BE2C (cell line): ENCODE measurements around the gene HAT1. TPM values are rescaled to one million over a fixed set of nuclear protein-coding genes. Genes with fewer than 3 reads are reported as not detected.

Experiments
- DNase-seq: peaks from one replicate; pipeline ENCODE4 v3.0.0-alpha.2; 2020
- H3K27me3 ChIP-seq: fragments of 250-450 bp; sonication (Bioruptor Pico); 2 replicates; pipeline ENCODE4 v1.5.1; 2020; ENCODE audit warnings: mild to moderate bottlenecking
- H3K36me3 ChIP-seq: fragments of 250-450 bp; sonication (Bioruptor Pico); 2 replicates; pipeline ENCODE4 v1.5.1; 2020; ENCODE audit warnings: mild to moderate bottlenecking
- H3K4me1 ChIP-seq: fragments of 250-450 bp; sonication (Bioruptor Pico); 2 replicates; pipeline ENCODE4 v1.5.1; 2020
- H3K4me3 ChIP-seq: 2 replicates; pipeline ENCODE4 v1.5.1; 2011; ENCODE audit warnings: low read depth, low read length
- H3K9me3 ChIP-seq: fragments of 250-450 bp; sonication (Bioruptor Pico); 2 replicates; pipeline ENCODE4 v1.5.1; 2020
- polyA plus RNA-seq: library from polyadenylated mRNA; unstranded; fragments of >200 nt; gene quantifications from one replicate; pipeline ENCODE4 v1.2.1, GENCODE V29; 2012; ENCODE audit warnings: low read depth, missing spikeins; ENCODE audit not compliant: insufficient read length, insufficient read depth
- TF ChIP-seq, protein P1 (sequence below): IDR thresholded peaks from 2 replicates; pipeline ENCODE4 v1.5.1; 2012; ENCODE audit warnings: mild to moderate bottlenecking, low read depth, low read length

The HAT1 gene, protein sequence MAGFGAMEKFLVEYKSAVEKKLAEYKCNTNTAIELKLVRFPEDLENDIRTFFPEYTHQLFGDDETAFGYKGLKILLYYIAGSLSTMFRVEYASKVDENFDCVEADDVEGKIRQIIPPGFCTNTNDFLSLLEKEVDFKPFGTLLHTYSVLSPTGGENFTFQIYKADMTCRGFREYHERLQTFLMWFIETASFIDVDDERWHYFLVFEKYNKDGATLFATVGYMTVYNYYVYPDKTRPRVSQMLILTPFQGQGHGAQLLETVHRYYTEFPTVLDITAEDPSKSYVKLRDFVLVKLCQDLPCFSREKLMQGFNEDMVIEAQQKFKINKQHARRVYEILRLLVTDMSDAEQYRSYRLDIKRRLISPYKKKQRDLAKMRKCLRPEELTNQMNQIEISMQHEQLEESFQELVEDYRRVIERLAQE
- 7.5 TPM for polyA plus RNA-seq

DNA sequence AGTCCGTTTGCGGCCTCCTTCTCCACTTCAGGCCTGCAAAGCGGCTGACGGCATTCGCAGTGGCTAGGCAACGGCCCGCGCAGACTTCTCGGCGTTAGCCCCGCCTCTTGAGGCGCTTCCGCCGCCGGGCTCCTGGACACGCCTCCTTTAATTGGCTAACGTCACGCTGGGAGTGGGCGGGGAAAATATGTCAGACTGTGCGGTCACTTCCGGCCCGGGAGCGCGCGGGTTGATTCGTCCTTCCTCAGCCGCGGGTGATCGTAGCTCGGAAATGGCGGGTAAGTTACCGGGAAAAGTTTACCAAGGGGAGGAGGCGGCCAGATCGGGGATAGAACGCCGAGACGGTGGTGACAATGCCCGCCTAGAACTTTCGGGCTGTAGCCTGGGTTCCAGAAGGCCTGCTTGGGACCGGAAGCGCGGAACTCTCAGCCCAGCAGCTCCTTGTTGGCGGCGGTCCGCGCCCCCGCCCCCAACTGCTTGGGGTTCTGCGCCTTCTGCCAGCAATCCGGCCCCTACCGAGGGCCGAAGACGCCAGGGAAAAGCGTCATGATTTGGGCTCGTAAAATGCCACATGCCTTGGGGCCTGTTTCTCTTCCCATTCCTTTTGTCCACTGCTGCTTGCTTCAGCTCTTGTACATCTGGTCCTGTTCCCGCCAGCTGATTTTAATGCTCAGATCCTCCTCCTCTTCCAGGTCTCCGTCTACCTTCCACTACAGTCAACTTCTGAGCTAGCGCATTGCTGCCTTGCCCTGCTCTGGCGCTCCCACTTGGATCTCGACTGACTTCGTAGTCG, at the start of gene HAT1:
Gene HAT1, plus strand, starts transcription at position 232 of the 793 bp plus-strand sequence. Its CDS starts 40 bp downstream, at position 272.
- H3K36me3 ChIP-seq, result no peaks in the 10 kb centered on the region; the same call in 1 of the 2 replicates
- no peaks in the 10 kb centered on the region for H3K9me3 ChIP-seq
- H3K4me1 ChIP-seq, result no peaks in the 10 kb centered on the region
- H3K27me3 ChIP-seq, result no peaks in the 10 kb centered on the region
- H3K4me3 ChIP-seq, result peak within 1 kb of the TSS; percentile 79
- TF ChIP-seq, protein P1, sequence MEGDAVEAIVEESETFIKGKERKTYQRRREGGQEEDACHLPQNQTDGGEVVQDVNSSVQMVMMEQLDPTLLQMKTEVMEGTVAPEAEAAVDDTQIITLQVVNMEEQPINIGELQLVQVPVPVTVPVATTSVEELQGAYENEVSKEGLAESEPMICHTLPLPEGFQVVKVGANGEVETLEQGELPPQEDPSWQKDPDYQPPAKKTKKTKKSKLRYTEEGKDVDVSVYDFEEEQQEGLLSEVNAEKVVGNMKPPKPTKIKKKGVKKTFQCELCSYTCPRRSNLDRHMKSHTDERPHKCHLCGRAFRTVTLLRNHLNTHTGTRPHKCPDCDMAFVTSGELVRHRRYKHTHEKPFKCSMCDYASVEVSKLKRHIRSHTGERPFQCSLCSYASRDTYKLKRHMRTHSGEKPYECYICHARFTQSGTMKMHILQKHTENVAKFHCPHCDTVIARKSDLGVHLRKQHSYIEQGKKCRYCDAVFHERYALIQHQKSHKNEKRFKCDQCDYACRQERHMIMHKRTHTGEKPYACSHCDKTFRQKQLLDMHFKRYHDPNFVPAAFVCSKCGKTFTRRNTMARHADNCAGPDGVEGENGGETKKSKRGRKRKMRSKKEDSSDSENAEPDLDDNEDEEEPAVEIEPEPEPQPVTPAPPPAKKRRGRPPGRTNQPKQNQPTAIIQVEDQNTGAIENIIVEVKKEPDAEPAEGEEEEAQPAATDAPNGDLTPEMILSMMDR, result no peak
- peak; percentile 91 for DNase-seq

GRCh38 chr2:171874517-171874916, 47.7 kb upstream of the HAT1 start:
- H3K27me3 ChIP-seq, result no peaks in the 10 kb centered on the region
- no peak for DNase-seq
- H3K9me3 ChIP-seq, result no peaks in the 10 kb centered on the region
- no peaks in the 10 kb centered on the region for H3K4me1 ChIP-seq
- TF ChIP-seq, protein P1, result no peak
- H3K4me3 ChIP-seq, result no peak overlapping the region
- H3K36me3 ChIP-seq, result no peaks in the 10 kb centered on the region

- H3K4me1 ChIP-seq, result no peaks in the 10 kb centered on the region
- H3K27me3 ChIP-seq, result no peaks in the 10 kb centered on the region
- no peaks in the 10 kb centered on the region for H3K9me3 ChIP-seq
- TF ChIP-seq, protein P1, result no peak
- H3K36me3 ChIP-seq, result no peaks in the 10 kb centered on the region
- no peak overlapping the region for H3K4me3 ChIP-seq
- no peak for DNase-seq
Observed at GRCh38 chr2:171874963-171875362, 47.3 kb upstream of the HAT1 start.

GRCh38 chr2:171878481-171878993, 43.7 kb upstream of the HAT1 start:
- H3K36me3 ChIP-seq, result no peaks in the 10 kb centered on the region
- H3K4me3 ChIP-seq, result no peak overlapping the region
- no peaks in the 10 kb centered on the region for H3K27me3 ChIP-seq
- DNase-seq, result no peak
- TF ChIP-seq, protein P1, result no peak
- H3K9me3 ChIP-seq, result no peaks in the 10 kb centered on the region
- H3K4me1 ChIP-seq, result no peaks in the 10 kb centered on the region

DNA sequence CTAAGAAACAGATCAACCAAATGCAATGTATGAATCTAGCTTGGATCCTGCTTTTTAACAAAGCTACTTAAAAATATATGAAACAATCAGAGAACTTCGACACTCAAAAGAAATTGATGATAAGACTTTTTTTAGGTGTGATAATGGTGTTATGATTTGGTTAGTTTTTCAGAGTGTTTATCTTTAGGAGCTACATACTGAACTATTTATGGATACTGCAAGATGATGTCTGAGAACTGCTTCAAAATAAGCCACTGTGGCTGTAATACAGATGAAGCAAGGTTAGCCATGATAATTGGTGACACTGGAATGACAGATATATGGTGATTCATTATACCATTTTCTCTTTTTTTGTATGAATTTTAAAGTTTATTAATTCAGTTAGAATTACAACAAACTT, 42.4 kb upstream of the HAT1 start:
- H3K27me3 ChIP-seq, result no peaks in the 10 kb centered on the region
- DNase-seq, result no peak
- H3K36me3 ChIP-seq, result no peaks in the 10 kb centered on the region
- no peaks in the 10 kb centered on the region for H3K9me3 ChIP-seq
- H3K4me3 ChIP-seq, result no peak overlapping the region
- no peaks in the 10 kb centered on the region for H3K4me1 ChIP-seq
- TF ChIP-seq, protein P1, result no peak
